OCI-LY7 (cell line): ENCODE measurements around the gene AREG. TPM values are rescaled to one million over a fixed set of nuclear protein-coding genes. Genes with fewer than 3 reads are reported as not detected.

Experiments used
- BruUV-seq: library from RNA; stranded (reverse); fragments of 400-500 nt; replicated peaks from 2 replicates; lab custom pipeline; 2021; lab: Mats Ljungman, UMichigan
- CTCF ChIA-PET: fragments of 300-600 bp; sonication (Branson Sonifier 250); formaldehyde crosslinking; loops from one replicate; lab custom pipeline; 2022; ENCODE audit warnings: antibody characterized with exemption; ENCODE audit not compliant: unreplicated experiment; lab: Charles Lee
- POLR2A ChIA-PET: fragments of 300-600 bp; sonication (Branson Sonifier 250); formaldehyde crosslinking; loops from one replicate; lab custom pipeline; 2022; ENCODE audit warnings: antibody characterized with exemption; lab: Charles Lee
- DNase-seq: peaks from one replicate; pipeline ENCODE4 v3.0.0-alpha.2; 2015; ENCODE audit warnings: low spot score
- H2AFZ ChIP-seq: fragments of 200-600 bp; sonication (generic), shearing (Covaris generic); 2 replicates; pipeline ENCODE4 v1.6.1; 2014; ENCODE audit warnings: mild to moderate bottlenecking, antibody characterized with exemption, low read length, moderate library complexity
- H3K27ac ChIP-seq: fragments of 200-600 bp; sonication (generic); 2 replicates; pipeline ENCODE4 v1.5.1; 2014; ENCODE audit warnings: mixed run types, low read depth, mild to moderate bottlenecking, moderate library complexity, low read length, inconsistent platforms; ENCODE audit not compliant: poor library complexity, severe bottlenecking
- H3K36me3 ChIP-seq: fragments of 200-600 bp; sonication (generic); 2 replicates; pipeline ENCODE4 v1.6.1; 2014; ENCODE audit warnings: mild to moderate bottlenecking, antibody characterized with exemption, low read length, moderate library complexity, mixed read lengths; ENCODE audit not compliant: insufficient read depth
- H3K4me1 ChIP-seq: fragments of 200-600 bp; sonication (generic); 2 replicates; pipeline ENCODE4 v1.5.1; 2014; ENCODE audit warnings: mild to moderate bottlenecking, low read length; ENCODE audit not compliant: insufficient read depth, poor library complexity, severe bottlenecking
- H3K4me2 ChIP-seq: fragments of 200-600 bp; sonication (generic); 2 replicates; pipeline ENCODE4 v1.6.1; 2014; ENCODE audit warnings: mild to moderate bottlenecking, low read length
- H3K4me3 ChIP-seq: fragments of 200-600 bp; sonication (generic); 2 replicates; pipeline ENCODE4 v1.5.1; 2014; ENCODE audit warnings: mild to moderate bottlenecking, low read depth, low read length; ENCODE audit not compliant: poor library complexity, severe bottlenecking
- H3K79me2 ChIP-seq: fragments of 200-600 bp; sonication (generic); 2 replicates; pipeline ENCODE4 v1.6.1; 2016; ENCODE audit warnings: low read depth, mild to moderate bottlenecking, low read length, moderate library complexity, mixed read lengths; ENCODE audit not compliant: insufficient read depth
- H3K9me2 ChIP-seq: fragments of 200-600 bp; sonication (generic); 2 replicates; pipeline ENCODE4 v1.6.1; 2016; ENCODE audit warnings: mild to moderate bottlenecking, low read length, mixed read lengths; ENCODE audit not compliant: insufficient read depth
- H3K9me3 ChIP-seq: fragments of 200-600 bp; sonication (generic); 2 replicates; pipeline ENCODE4 v1.6.1; 2014; ENCODE audit warnings: mild to moderate bottlenecking, mixed run types, low read length, mixed read lengths
- H4K20me1 ChIP-seq: fragments of 200-600 bp; sonication (generic); 2 replicates; pipeline ENCODE4 v1.6.1; 2014; ENCODE audit warnings: mild to moderate bottlenecking, antibody characterized with exemption, low read length, moderate library complexity, mixed read lengths; ENCODE audit not compliant: insufficient read depth
- CTCF ChIP-seq: fragments of 200-600 bp; sonication (generic); conservative IDR thresholded peaks from 2 replicates; pipeline ENCODE4 v1.5.1; 2014; ENCODE audit warnings: mild to moderate bottlenecking, antibody characterized with exemption, low read length, moderate library complexity, mixed read lengths
- EZH2phosphoT487 ChIP-seq: fragments of 200-600 bp; sonication (generic); IDR thresholded peaks from 2 replicates; pipeline ENCODE4 v1.6.1; 2018; ENCODE audit warnings: low read depth, borderline replicate concordance, mild to moderate bottlenecking, mixed run types, antibody characterized with exemption, low read length, moderate library complexity, mixed read lengths
- intact Hi-C: fragments of 100-400 bp; cut with micrococcal nuclease; formaldehyde crosslinking; loops from one replicate; pipeline ENCODE4 v1.10.0; 2022; ENCODE audit not compliant: unreplicated experiment
- total RNA-seq, 2 experiments: library from RNA; depleted of rRNA in 1 of 2; stranded (reverse); fragments of >200 nt in 1 of 2; shearing (Covaris generic) in 1 of 2; gene quantifications; 2 replicates each; pipeline ENCODE4 v1.2.3, GENCODE V29; 2014 to 2022

AREG gene
- total RNA-seq, 2 experiments from 2014 or later = not detected

GRCh38 chr4:74449571-74450297 is 4.8 kb downstream of the AREG start:
- no peaks in the 10 kb centered on the region for H3K79me2 ChIP-seq
- H3K9me3 ChIP-seq = no peaks in the 10 kb centered on the region
- H2AFZ ChIP-seq = no peak overlapping the region
- intact Hi-C loops = no loop called here
- H3K36me3 ChIP-seq = no peaks in the 10 kb centered on the region
- POLR2A ChIA-PET = no interaction called here
- no peaks in the 10 kb centered on the region for H3K4me1 ChIP-seq
- H4K20me1 ChIP-seq = no peaks in the 10 kb centered on the region
- BruUV-seq = no TSS peak
- no peak for DNase-seq
- H3K4me2 ChIP-seq = no peak overlapping the region
- CTCF ChIA-PET = no interaction called here
- TF ChIP-seq CTCF (no peak), EZH2phosphoT487 (no peak)
- no peak overlapping the region for H3K27ac ChIP-seq
- H3K4me3 ChIP-seq = no peak overlapping the region
- H3K9me2 ChIP-seq = no peaks in the 10 kb centered on the region

GRCh38 chr4:74450298-74450683 is 5.4 kb downstream of the AREG start:
- intact Hi-C loops = no loop called here
- H3K4me2 ChIP-seq = no peak overlapping the region

More at GRCh38 chr4:74450298-74450683, 5.4 kb downstream of the AREG start:
- Histone ChIP-seq H3K9me2 (no peaks in the 10 kb centered on the region), H3K4me3 (no peak overlapping the region), H4K20me1 (no peaks in the 10 kb centered on the region), H3K79me2 (no peaks in the 10 kb centered on the region), H3K27ac (no peak overlapping the region), H2AFZ (no peak overlapping the region), H3K4me1 (no peaks in the 10 kb centered on the region), H3K9me3 (no peaks in the 10 kb centered on the region), H3K36me3 (no peaks in the 10 kb centered on the region)
- no peak for DNase-seq
- no peak for TF ChIP-seq CTCF
- TF ChIP-seq EZH2phosphoT487 = no peak
- ChIA-PET POLR2A (interaction anchor here (1.1 kb wide), 1 partner anchor 13 kb away, joined by 3 read pairs; no protein-coding TSS in a partner anchor), CTCF (no interaction called here)
- BruUV-seq = no TSS peak
